ENCODE measurements around the gene PRKG1.
"Not testable (repeated sequence)": the region's sequence is repeated elsewhere in the genome, so short reads cannot be mapped to it uniquely, and the experiment has no call there.

The PRKG1 gene

DNA sequence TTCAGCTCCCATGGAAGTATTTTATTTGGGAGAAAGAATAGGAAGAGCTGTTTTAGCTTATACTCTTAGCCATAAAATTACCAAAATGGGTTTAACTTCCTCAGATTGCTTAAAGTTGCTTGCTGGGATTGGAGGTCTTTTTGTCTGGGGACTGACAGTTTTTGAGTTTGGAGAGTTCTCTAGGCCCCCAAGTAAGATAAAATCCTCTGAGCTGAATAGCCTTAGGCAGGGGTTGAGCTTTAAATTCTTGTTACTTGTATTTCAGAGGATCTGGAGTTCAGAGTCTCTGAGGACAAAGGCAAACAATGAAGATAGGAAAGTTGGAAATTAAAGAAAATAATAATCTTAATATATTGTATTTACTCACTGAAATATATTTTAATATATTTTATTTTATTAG, 945.4 kb downstream of the PRKG1 start:
- no peak overlapping the region for H3K4me3 ChIP-seq (ENCODE audit: low read depth, low read length)
- H3K9ac ChIP-seq (ENCODE audit: low read depth, low read length) = no peak overlapping the region
- H3K36me3 ChIP-seq (ENCODE audit: control insufficient read depth, insufficient read depth, low read length) = no peaks in the 10 kb centered on the region
- H3K4me1 ChIP-seq (ENCODE audit: control insufficient read depth, insufficient read depth, low read length) = peaks cover 20% of the 10 kb centered on the region
- H3K27me3 ChIP-seq (ENCODE audit: control insufficient read depth, insufficient read depth, low read length) = no peaks in the 10 kb centered on the region
- no peaks in the 10 kb centered on the region for H3K9me3 ChIP-seq (ENCODE audit: control insufficient read depth, insufficient read depth, low read length)

DNA sequence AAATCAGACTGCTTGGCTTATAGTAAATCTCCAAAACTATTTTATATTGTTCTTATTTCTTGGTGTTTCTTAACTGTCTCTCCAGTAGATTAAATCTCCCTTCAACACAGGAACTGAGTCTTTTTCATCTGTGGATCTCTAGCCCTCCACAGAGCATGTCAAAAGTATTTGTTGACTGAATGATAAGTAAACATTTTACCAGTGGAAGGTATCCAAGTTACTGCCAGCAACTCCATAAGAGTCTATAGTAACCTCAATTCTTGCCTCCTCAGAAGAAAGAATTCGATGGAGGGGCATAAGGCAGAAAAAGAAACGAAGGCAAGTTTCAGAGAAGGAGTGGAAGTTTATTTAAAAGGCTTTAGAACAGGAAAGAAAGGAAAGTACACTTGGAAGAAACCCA, 945.9 kb downstream of the PRKG1 start:
- Histone ChIP-seq H3K36me3 (ENCODE audit: control insufficient read depth, insufficient read depth, low read length) (no peaks in the 10 kb centered on the region), H3K4me3 (ENCODE audit: low read depth, low read length) (no peak overlapping the region), H3K9ac (ENCODE audit: low read depth, low read length) (no peak overlapping the region), H3K4me1 (ENCODE audit: control insufficient read depth, insufficient read depth, low read length) (peaks cover 20% of the 10 kb centered on the region), H3K27me3 (ENCODE audit: control insufficient read depth, insufficient read depth, low read length) (no peaks in the 10 kb centered on the region), H3K9me3 (ENCODE audit: control insufficient read depth, insufficient read depth, low read length) (no peaks in the 10 kb centered on the region)

DNA sequence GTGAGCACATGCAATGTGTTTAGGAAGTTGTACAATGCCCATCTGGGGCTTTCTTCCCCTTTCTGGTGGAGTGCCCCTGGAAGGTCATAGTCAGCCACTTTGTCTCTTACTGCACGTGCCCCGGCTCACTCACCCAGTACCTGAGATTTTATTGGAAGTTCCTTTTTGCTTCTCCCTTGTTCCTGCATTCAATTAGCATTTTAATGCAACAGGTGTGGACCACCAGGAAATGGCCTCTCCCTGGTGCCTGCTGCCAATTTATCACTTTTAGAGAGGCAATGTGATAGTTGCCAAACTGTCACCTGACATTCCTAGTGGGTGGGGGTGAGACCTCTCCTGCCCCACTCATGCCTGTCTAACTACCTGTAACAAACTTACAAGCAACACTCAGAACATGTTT, 946.4 kb downstream of the PRKG1 start:
- Histone ChIP-seq H3K9me3 (ENCODE audit: control insufficient read depth, insufficient read depth, low read length) (no peaks in the 10 kb centered on the region), H3K4me1 (ENCODE audit: control insufficient read depth, insufficient read depth, low read length) (peaks cover 20% of the 10 kb centered on the region), H3K4me3 (ENCODE audit: low read depth, low read length) (no peak overlapping the region), H3K36me3 (ENCODE audit: control insufficient read depth, insufficient read depth, low read length) (no peaks in the 10 kb centered on the region), H3K27me3 (ENCODE audit: control insufficient read depth, insufficient read depth, low read length) (no peaks in the 10 kb centered on the region), H3K9ac (ENCODE audit: low read depth, low read length) (no peak overlapping the region)

DNA sequence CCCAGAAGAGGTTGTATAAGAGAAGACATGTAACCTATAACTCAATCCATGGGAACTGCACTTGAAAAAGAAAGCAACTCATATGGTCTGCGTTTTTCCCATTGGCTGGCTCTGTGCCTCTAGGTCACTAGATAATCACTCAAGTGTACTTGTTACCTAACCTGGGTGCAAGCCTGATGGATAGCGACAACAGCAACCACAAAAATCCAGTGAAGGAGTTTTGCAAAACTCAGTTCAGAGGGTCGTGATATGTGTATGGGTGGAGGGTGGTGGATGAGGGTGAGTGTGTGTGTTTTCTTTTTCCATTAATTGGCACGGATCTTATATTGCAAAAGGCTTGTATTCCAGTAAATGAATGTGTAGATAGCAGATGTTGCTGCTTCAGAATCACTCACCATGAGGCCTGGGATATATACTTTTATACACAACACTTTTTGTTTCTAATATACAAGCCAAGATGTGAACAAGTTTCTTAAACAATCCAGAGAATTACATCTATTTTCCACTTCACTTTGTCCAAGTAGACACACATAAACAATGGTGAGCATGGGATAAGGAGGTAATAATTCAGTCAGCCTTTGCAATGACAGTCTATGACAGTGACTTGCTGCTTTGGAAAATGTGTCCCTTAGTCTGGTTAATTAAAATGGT, 952.9 kb downstream of the PRKG1 start:
- no peaks in the 10 kb centered on the region for H3K36me3 ChIP-seq (ENCODE audit: control insufficient read depth, insufficient read depth, low read length)
- H3K4me3 ChIP-seq (ENCODE audit: low read depth, low read length) = no peak overlapping the region
- no peak overlapping the region for H3K9ac ChIP-seq (ENCODE audit: low read depth, low read length)
- H3K27me3 ChIP-seq (ENCODE audit: control insufficient read depth, insufficient read depth, low read length) = no peaks in the 10 kb centered on the region
- no peaks in the 10 kb centered on the region for H3K9me3 ChIP-seq (ENCODE audit: control insufficient read depth, insufficient read depth, low read length)
- H3K4me1 ChIP-seq (ENCODE audit: control insufficient read depth, insufficient read depth, low read length) = peaks cover 4% of the 10 kb centered on the region

DNA sequence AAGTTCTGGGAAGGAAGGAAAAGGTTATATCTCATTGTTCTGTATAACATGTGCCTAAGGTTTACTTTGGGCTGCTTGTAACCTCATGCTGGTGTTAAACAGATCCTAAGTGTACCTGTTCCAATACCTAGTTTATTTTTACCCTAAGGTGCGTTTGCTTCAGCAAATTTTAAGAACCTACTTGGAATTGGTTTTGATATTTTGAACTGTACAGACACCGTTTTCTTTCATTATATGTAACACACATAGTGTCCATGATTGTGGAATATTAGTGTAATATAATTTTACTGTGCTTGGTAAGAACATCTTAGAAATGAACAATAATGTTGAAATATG, 954.2 kb downstream of the PRKG1 start:
- Histone ChIP-seq H3K4me1 (ENCODE audit: control insufficient read depth, insufficient read depth, low read length) (peaks cover 11% of the 10 kb centered on the region), H3K9ac (ENCODE audit: low read depth, low read length) (no peak overlapping the region), H3K27me3 (ENCODE audit: control insufficient read depth, insufficient read depth, low read length) (no peaks in the 10 kb centered on the region), H3K4me3 (ENCODE audit: low read depth, low read length) (no peak overlapping the region), H3K9me3 (ENCODE audit: control insufficient read depth, insufficient read depth, low read length) (no peaks in the 10 kb centered on the region), H3K36me3 (ENCODE audit: control insufficient read depth, insufficient read depth, low read length) (peaks cover 10% of the 10 kb centered on the region)

DNA sequence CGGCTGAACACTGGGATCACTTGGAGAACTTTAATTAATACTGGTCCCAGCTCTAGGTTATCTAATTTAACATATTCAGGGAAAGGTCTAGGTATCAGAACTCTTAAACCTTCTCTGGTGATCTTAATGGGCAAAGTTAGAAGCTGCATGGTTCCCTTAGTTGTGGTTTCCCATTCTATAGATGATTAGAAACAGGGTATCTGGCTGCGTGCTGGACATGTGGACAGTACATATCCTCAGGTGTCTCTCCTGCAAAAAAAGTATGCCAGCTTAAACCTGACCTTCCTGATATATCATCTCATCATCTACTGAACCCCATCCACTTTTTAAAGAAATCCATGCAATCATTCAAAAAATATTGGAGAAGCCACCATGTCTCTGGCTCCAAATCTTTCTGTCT, 955.3 kb downstream of the PRKG1 start:
- Histone ChIP-seq H3K4me3 (ENCODE audit: low read depth, low read length) (no peak overlapping the region), H3K27me3 (ENCODE audit: control insufficient read depth, insufficient read depth, low read length) (no peaks in the 10 kb centered on the region), H3K4me1 (ENCODE audit: control insufficient read depth, insufficient read depth, low read length) (peaks cover 12% of the 10 kb centered on the region), H3K9ac (ENCODE audit: low read depth, low read length) (no peak overlapping the region), H3K9me3 (ENCODE audit: control insufficient read depth, insufficient read depth, low read length) (no peaks in the 10 kb centered on the region), H3K36me3 (ENCODE audit: control insufficient read depth, insufficient read depth, low read length) (peaks cover 12% of the 10 kb centered on the region)

DNA sequence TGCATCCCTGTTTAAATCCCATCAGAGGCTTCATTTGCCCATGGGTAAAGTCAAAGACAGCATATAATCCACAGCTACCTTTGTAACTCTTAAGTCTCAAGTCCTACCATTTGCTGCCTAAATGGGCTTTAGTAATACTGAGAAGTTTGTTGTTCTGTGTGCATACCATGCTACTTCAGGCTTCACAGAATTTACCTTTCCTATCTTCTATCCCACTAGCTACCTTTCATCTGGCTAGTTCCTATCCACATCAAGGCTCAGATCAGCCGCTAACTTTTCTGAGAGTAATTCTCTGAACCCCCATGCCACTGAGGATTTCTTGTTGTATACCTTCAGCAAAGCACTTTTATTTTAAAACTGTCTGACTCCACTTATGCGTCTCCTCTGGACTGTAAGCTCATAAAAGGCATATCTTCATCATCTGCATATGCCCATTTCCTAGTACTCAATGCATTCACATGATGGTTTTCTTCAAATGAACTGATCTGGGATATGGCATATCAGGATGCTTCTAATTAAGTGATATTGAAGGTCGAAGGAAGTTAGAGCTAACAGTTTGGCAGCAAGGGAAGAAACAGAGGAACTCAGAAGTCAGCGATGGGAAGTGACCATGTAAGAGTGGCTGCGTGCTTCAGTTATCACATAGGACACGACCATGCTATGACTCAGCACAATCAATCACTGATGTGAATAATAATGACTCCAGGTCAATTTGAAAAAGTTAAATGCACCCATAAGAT, 955.9 kb downstream of the PRKG1 start:
- peaks cover 12% of the 10 kb centered on the region for H3K4me1 ChIP-seq (ENCODE audit: control insufficient read depth, insufficient read depth, low read length)
- H3K4me3 ChIP-seq (ENCODE audit: low read depth, low read length) = no peak overlapping the region
- no peak overlapping the region for H3K9ac ChIP-seq (ENCODE audit: low read depth, low read length)
- H3K36me3 ChIP-seq (ENCODE audit: control insufficient read depth, insufficient read depth, low read length) = peaks cover 18% of the 10 kb centered on the region
- H3K27me3 ChIP-seq (ENCODE audit: control insufficient read depth, insufficient read depth, low read length) = no peaks in the 10 kb centered on the region
- H3K9me3 ChIP-seq (ENCODE audit: control insufficient read depth, insufficient read depth, low read length) = no peaks in the 10 kb centered on the region

DNA sequence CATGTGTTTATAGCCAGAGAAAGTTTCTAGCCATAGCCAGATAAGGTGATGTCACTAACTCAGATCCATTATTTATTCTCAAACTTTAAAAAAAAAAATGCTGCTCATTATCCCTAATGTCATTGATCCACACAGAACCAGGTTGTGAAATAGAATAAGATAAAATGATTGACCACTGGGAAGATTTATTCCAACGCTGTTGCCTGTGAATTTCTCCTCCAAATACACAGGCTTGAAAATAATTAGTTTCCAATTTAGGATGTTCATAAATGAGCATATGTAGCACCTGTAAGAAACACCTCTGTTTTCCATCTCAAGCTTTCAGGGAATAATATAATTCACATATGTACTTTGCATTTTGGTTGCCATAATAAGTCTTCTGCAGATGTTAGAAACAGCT, 956.7 kb downstream of the PRKG1 start:
- no peaks in the 10 kb centered on the region for H3K27me3 ChIP-seq (ENCODE audit: control insufficient read depth, insufficient read depth, low read length)
- no peak overlapping the region for H3K4me3 ChIP-seq (ENCODE audit: low read depth, low read length)
- H3K4me1 ChIP-seq (ENCODE audit: control insufficient read depth, insufficient read depth, low read length) = peaks cover 12% of the 10 kb centered on the region
- no peaks in the 10 kb centered on the region for H3K9me3 ChIP-seq (ENCODE audit: control insufficient read depth, insufficient read depth, low read length)
- peaks cover 24% of the 10 kb centered on the region for H3K36me3 ChIP-seq (ENCODE audit: control insufficient read depth, insufficient read depth, low read length)
- no peak overlapping the region for H3K9ac ChIP-seq (ENCODE audit: low read depth, low read length)

DNA sequence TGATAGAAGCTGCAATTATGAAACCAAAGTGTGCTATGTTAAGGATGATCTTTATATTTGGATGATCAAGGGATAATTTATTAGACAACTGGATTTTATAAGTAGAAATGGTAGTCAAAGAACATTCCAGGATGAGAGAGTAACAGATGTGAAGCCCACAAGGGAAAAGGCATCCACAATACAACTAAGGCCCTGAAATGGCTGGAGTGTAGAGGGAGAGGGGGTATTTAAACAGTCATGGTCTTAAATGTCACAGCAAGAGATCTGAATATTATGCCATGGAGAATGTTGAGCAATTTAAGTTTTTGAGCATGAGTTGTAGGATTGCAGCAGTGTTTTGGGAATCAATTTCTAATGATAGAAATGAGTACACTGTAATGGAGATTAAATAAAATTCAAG, 957.5 kb downstream of the PRKG1 start:
- Histone ChIP-seq H3K36me3 (ENCODE audit: control insufficient read depth, insufficient read depth, low read length) (peaks cover 24% of the 10 kb centered on the region), H3K27me3 (ENCODE audit: control insufficient read depth, insufficient read depth, low read length) (no peaks in the 10 kb centered on the region), H3K9me3 (ENCODE audit: control insufficient read depth, insufficient read depth, low read length) (no peaks in the 10 kb centered on the region), H3K4me1 (ENCODE audit: control insufficient read depth, insufficient read depth, low read length) (peaks cover 12% of the 10 kb centered on the region), H3K4me3 (ENCODE audit: low read depth, low read length) (no peak overlapping the region), H3K9ac (ENCODE audit: low read depth, low read length) (no peak overlapping the region)

DNA sequence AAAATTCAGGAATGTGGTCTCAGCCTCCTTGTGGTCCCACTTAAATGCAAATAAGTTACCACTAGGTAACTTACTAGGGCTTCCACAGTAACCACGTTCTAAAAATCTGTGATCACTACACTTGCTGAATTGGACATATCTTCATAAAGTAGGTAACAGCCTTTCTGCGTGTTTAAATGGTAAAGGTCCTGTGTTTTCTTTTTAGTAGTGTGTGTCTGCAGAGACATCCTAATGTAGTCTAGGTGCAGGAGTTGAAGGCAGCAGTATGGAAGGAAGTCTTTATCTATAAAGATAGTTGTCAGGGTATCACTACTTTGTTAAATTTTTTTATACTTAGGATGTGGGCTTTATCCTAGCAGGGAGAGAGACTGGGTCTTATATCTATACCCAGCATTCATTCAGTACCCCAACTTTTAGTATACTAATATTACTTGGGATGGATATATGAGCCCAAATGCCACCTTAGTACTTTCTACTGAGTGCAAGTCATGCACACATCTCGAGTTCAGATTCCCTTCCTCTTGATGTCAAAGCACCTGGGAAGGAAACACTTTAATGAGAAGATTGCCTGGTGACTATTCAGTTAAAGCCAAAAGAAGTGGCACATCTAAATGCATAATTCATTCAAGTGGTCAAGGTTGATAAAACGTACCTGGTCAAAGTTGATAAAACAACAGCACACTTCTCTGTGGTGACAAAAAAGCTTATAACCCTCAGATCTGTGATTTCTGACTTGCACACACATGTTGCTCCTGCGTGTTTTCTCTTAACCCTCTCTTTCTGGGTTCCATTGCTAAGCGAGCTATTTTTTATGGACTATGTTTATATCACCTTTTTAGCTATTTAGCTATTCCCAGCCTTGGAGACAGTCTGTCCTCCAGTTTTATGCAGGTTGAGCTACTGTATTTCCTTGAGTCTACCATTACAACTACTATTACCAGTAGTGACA, 958.7 kb downstream of the PRKG1 start:
- H3K27me3 ChIP-seq (ENCODE audit: control insufficient read depth, insufficient read depth, low read length) = no peaks in the 10 kb centered on the region
- peaks cover 24% of the 10 kb centered on the region for H3K36me3 ChIP-seq (ENCODE audit: control insufficient read depth, insufficient read depth, low read length)
- no peaks in the 10 kb centered on the region for H3K9me3 ChIP-seq (ENCODE audit: control insufficient read depth, insufficient read depth, low read length)
- peaks cover 12% of the 10 kb centered on the region for H3K4me1 ChIP-seq (ENCODE audit: control insufficient read depth, insufficient read depth, low read length)
- H3K9ac ChIP-seq (ENCODE audit: low read depth, low read length) = peak overlapping the region; percentile 94
- H3K4me3 ChIP-seq (ENCODE audit: low read depth, low read length) = peak overlapping the region; percentile 52

DNA sequence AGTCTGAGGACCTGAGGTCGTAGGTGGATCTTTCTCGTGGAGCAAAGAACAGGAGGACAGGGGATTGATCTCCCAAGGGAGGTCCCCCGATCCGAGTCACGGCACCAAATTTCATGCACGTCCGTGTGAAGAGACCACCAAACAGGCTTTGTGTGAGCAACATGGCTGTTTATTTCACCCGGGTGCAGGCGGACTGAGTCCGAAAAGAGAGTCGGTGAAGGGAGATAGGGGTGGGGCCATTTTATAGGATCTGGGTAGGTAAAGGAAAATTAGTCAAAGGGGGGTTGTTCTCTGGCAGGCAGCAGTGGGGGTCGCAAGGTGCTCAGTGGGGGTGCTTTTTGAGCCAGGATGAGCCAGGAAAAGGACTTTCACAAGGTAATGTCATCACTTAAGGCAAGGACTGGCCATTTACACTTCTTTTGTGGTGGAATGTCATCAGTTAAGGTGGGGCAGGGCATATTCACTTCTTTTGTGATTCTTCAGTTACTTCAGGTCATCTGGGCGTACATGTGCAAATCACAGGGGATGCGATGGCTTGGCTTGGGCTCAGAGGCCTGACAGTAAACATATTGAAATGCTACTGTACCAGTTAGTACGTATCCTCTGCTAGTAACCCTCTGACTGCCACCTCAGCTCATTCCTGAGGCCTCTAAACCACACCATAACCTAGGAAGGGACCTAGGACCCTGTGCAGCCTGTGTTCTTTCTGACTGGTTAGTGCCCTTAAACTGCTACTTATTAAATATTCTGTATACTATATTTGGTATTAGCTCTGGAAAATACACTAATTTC, 964.9 kb downstream of the PRKG1 start:
- Histone ChIP-seq H3K36me3 (ENCODE audit: control insufficient read depth, insufficient read depth, low read length) (peaks cover 11% of the 10 kb centered on the region), H3K4me1 (ENCODE audit: control insufficient read depth, insufficient read depth, low read length) (peaks cover 31% of the 10 kb centered on the region), H3K4me3 (ENCODE audit: low read depth, low read length) (peak overlapping the region; percentile 75), H3K9ac (ENCODE audit: low read depth, low read length) (peak overlapping the region; percentile 98)
- not testable (repeated sequence) for H3K27me3 ChIP-seq (ENCODE audit: control insufficient read depth, insufficient read depth, low read length); H3K9me3 ChIP-seq (ENCODE audit: control insufficient read depth, insufficient read depth, low read length)
